Stomach (tissue), 9 donors: ENCODE data around the gene ILK. TPM values are rescaled to one million over a fixed set of nuclear protein-coding genes. Genes with fewer than 3 reads are reported as not detected.

Experiments used
- DNase-seq, 2 donors: peaks; one replicate each; pipeline versions ENCODE4 v3.0.0 to v3.0.0-alpha.2; 2013 to 2019
- H3K27ac ChIP-seq, 5 donors: fragments of 200-600 bp in 4 of 5; sonication (generic) in 4 of 5; one replicate each; pipeline ENCODE4 v1.5.1; 2013 to 2019; ENCODE audit warnings: mild to moderate bottlenecking in 1 of 5, moderate library complexity in 1 of 5
- H3K27me3 ChIP-seq, 3 donors: fragments of 200-600 bp; sonication (generic); one replicate each; pipeline ENCODE4 v1.5.1; 2017 to 2019; ENCODE audit warnings: mixed run types in 1 of 3
- H3K36me3 ChIP-seq, 4 donors: fragments of 200-600 bp; sonication (generic); 1 replicate in 3 of 4; 2 replicates in 1 of 4; pipeline ENCODE4 v1.5.1; 2016 to 2019
- H3K4me1 ChIP-seq, 4 donors: fragments of 200-600 bp; sonication (generic); one replicate each; pipeline ENCODE4 v1.5.1; 2016 to 2019
- H3K4me3 ChIP-seq, 4 donors: fragments of 200-600 bp; sonication (generic) in 3 of 4; one replicate each; pipeline ENCODE4 v1.5.1; 2016 to 2019; ENCODE audit warnings: mild to moderate bottlenecking in 1 of 4
- H3K9me3 ChIP-seq, 4 donors: fragments of 200-600 bp; sonication (generic); one replicate each; pipeline ENCODE4 v1.5.1; 2016 to 2019
- EP300 ChIP-seq: sonication (generic); formaldehyde crosslinking; IDR thresholded peaks from one replicate; pipeline ENCODE4 v1.6.1; 2017; ENCODE audit warnings: antibody characterized with exemption
- POLR2A ChIP-seq, 4 donors: fragments of 450-650 bp; IDR thresholded peaks; one replicate each; pipeline ENCODE4 v1.6.1; 2016; ENCODE audit warnings: antibody characterized with exemption in 4 of 4, control low read depth in 2 of 4, mild to moderate bottlenecking in 1 of 4, moderate library complexity in 1 of 4
- POLR2AphosphoS5 ChIP-seq, 3 donors: sonication (generic); formaldehyde crosslinking; IDR thresholded peaks; one replicate each; pipeline ENCODE4 v1.6.1; 2016; ENCODE audit warnings: antibody characterized with exemption in 3 of 3
- WGBS, 5 donors: extraction: QIAGEN DNeasy Blood & Tissue Kit in 3 of 5; methylation state at CpG; one replicate each; pipeline versions ENCODE4 v1.1.5 to v1.1.7; 2013 to 2018; 5-methylcytosine and 5-hydroxymethylcytosine counted together
- intact Hi-C: fragments of 100-400 bp; cut with DNase I; formaldehyde crosslinking; loops from one replicate; pipeline ENCODE4 v1.15.1; 2023; ENCODE audit warnings: low total_unique reads
- polyA plus RNA-seq, 3 donors: library from polyadenylated mRNA; stranded (reverse); fragments of 200-250 nt; gene quantifications; one replicate each; pipeline ENCODE4 v1.2.3, GENCODE V29; 2013
- total RNA-seq, 5 donors: library from RNA; depleted of rRNA; stranded (reverse); fragments of >200 nt; gene quantifications; one replicate each; pipeline versions ENCODE4 v1.1.0 to v1.2.3, GENCODE V29; 2014 to 2016
- TF ChIP-seq, protein P1 (sequence below), 7 experiments: fragments of 450-650 bp in 4 of 7; fragments of 200-600 bp in 3 of 7; sonication (generic) in 3 of 7; IDR thresholded peaks; one replicate each; pipeline ENCODE4 v1.5.1; 2016 to 2019; ENCODE audit warnings: antibody characterized with exemption in 7 of 7, control low read depth in 2 of 7, mild to moderate bottlenecking in 1 of 7
- donor health status: healthy with polysubstance abuse.
- donor health status: Bipolar disorder and iron deficiency.
- donor health status: healthy.

The ILK gene
- total and polyA plus RNA-seq, 8 donors, result 60.0 to 308 (median 124) TPM

DNA sequence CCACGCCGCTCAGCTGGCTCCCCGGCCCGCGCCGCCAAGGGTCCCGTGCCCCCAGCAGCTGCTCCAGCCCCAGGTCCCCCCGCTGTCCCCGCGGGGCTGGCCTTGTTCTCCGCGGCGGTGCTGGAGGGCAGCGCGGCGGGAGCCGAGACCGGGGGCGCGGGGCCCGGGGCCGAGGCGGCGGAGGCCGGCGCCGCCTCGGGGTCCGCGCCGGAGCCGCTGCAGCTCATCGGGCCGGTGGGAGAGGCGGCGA is 8.3 kb downstream of the ILK start:
- no peaks in the 10 kb centered on the region for H3K9me3 ChIP-seq
- no peak for TF ChIP-seq EP300
- intact Hi-C loops, result no loop called here
- peak overlapping the region; percentile 84 to 89 (median 86) for H3K4me3 ChIP-seq
- peaks cover 52 to 68% (median 65%) of the 10 kb centered on the region in 4 donors for H3K36me3 ChIP-seq
- no peak for DNase-seq
- peaks cover 39 to 64% (median 51%) of the 10 kb centered on the region in 4 donors for H3K4me1 ChIP-seq
- peak overlapping the region; percentile 97 to 100 (median 99) for H3K27ac ChIP-seq
- 0 to 1% (median 1%) methylated on average over 18 to 36 of the region's 36 CpGs; no CpG with 5 or more reads in 1 of the 5 donors for WGBS, 5 donors
- no peaks in the 10 kb centered on the region for H3K27me3 ChIP-seq

DNA sequence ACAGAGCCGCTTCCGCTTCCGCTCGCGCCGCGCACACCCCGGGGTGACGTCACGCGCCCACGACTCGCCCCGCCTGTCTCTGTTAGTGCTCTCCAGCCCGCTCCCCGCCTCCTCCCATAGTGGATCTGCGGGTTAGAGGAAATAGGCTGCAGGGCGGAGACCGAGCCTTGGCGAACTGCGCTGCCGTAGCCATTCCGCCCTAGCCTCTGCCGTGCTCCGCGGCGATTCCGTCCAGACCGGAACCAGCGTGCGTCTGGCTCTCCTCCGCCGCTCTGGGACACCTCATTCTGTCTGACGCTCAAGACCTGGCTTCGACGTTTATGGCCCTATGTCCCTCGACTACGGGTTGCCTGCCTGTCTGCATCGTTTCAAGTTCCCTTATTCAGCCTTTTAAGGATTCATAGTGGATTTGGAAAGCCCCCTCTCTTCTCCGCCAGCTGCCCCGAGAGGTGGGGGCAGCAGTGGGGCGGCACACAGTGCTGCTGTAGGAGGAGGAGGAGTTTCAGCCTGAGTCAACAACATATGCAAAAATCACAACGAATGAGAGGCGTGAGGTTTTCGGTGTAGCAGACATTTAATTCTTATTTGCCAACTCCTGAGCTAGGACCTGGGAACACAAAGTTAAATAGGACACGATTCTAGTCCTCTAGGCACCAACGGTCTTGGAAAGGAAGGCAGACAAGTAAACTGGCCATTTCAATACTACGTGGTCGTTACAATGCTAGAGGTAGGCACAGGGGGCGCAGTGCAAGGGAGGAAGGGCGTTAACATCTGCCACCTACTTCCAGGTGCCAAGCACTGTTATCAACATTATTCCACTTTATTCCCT is 8.9 kb downstream of the ILK start, which contains the start of gene TAF10:
Gene TAF10 (minus strand): TSS at position 4 of the 829 bp plus-strand sequence. CDS start 27 bp downstream, outside the sequence.
- Histone ChIP-seq H3K4me1 (peaks cover 36 to 64% (median 49%) of the 10 kb centered on the region in 4 donors), H3K9me3 (no peaks in the 10 kb centered on the region), H3K4me3 (peak within 1 kb of the TSS; percentile 84 to 89 (median 86)), H3K27me3 (no peaks in the 10 kb centered on the region), H3K27ac (peak within 1 kb of the TSS; percentile 97 to 100 (median 99)), H3K36me3 (peaks cover 53 to 73% (median 67%) of the 10 kb centered on the region in 4 donors)
- TF ChIP-seq POLR2AphosphoS5 (IDR thresholded peaks at IDR 0.05) (peak; percentile 94 to 99 (median 99)), EP300 (no peak), POLR2A (IDR thresholded peaks at IDR 0.05) (peak in 2 of 4 donors; percentile 87 to 92)
- TF ChIP-seq, protein P1, sequence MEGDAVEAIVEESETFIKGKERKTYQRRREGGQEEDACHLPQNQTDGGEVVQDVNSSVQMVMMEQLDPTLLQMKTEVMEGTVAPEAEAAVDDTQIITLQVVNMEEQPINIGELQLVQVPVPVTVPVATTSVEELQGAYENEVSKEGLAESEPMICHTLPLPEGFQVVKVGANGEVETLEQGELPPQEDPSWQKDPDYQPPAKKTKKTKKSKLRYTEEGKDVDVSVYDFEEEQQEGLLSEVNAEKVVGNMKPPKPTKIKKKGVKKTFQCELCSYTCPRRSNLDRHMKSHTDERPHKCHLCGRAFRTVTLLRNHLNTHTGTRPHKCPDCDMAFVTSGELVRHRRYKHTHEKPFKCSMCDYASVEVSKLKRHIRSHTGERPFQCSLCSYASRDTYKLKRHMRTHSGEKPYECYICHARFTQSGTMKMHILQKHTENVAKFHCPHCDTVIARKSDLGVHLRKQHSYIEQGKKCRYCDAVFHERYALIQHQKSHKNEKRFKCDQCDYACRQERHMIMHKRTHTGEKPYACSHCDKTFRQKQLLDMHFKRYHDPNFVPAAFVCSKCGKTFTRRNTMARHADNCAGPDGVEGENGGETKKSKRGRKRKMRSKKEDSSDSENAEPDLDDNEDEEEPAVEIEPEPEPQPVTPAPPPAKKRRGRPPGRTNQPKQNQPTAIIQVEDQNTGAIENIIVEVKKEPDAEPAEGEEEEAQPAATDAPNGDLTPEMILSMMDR (IDR thresholded peaks at IDR 0.05), result peak in 5 of 7 experiments; percentile 17 to 71 (median 42)
- WGBS, 5 donors, result 0 to 1% (median 0%) methylated on average over 24 to 51 of the region's 51 CpGs
- peak; percentile 98 to 99 for DNase-seq
- intact Hi-C loops, result no loop called here

DNA sequence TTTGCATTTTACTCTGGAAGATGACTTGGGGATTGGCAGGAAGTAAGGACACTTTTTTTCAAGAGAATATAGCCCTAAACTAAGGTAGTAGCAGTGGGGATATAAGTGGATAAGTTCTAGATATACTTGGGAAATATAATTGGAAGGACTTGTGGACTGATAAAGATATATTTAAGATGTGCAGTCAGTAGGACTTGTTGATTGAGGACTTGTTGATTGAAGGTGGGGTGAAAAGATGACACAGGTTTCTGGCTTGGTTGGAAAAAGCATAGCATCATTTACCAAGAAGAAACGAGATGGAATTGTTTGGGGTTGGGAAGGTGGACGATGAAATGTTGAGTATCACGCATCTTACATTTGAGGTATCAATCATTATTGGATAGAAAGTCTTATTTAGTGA is 9.9 kb downstream of the ILK start:
- Histone ChIP-seq H3K36me3 (peaks cover 48 to 63% (median 58%) of the 10 kb centered on the region in 4 donors), H3K9me3 (no peaks in the 10 kb centered on the region), H3K27ac (peak overlapping the region in 4 of 5 donors; percentile 97 to 100 (median 99)), H3K4me1 (peaks cover 36 to 64% (median 49%) of the 10 kb centered on the region in 4 donors), H3K4me3 (peak overlapping the region in 1 of 4 donors; percentile 89), H3K27me3 (no peaks in the 10 kb centered on the region)
- no peak for DNase-seq
- WGBS, 5 donors, result 90 to 94% (median 93%) methylated on average over 3 of the region's 3 CpGs
- TF ChIP-seq POLR2AphosphoS5 (IDR thresholded peaks at IDR 0.05), result no peak
- no peak for TF ChIP-seq EP300
- TF ChIP-seq, protein P1 (IDR thresholded peaks at IDR 0.05), result no peak
- TF ChIP-seq POLR2A (IDR thresholded peaks at IDR 0.05), result no peak
- intact Hi-C loops, result no loop called here

DNA sequence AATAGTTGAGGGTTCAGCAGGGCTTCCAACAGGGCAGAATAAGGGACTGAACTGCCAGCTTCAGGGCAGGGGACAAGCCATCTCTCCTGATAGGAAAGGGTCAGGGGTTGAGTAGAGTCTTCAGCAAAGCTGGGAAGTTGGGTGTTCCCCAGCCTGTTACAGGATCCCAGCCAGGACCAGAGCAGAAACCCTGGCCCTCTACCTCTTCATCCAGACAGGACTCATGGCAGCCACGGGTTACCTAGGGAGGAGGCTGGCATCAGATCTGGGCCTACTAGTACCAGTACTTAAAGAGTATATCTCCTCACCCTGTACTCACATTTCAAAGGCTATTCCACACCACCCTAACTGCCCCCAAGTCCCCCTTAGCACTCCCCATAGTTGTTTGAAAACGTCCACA is 10.9 kb downstream of the ILK start:
- Histone ChIP-seq H3K4me3 (no peak overlapping the region), H3K4me1 (peaks cover 31 to 59% (median 48%) of the 10 kb centered on the region in 4 donors), H3K27me3 (no peaks in the 10 kb centered on the region), H3K27ac (peak overlapping the region in 2 of 5 donors; percentile 3 to 99), H3K9me3 (no peaks in the 10 kb centered on the region), H3K36me3 (peaks cover 38 to 53% (median 48%) of the 10 kb centered on the region in 4 donors)
- intact Hi-C loops, result no loop called here
- WGBS, 5 donors, result 88 to 100% (median 94%) methylated on average over 2 of the region's 2 CpGs
- no peak for DNase-seq
- TF ChIP-seq POLR2A (IDR thresholded peaks at IDR 0.05) (no peak), EP300 (no peak), POLR2AphosphoS5 (IDR thresholded peaks at IDR 0.05) (no peak)
- TF ChIP-seq, protein P1 (IDR thresholded peaks at IDR 0.05), result no peak
